ENCODE measurements around the gene TBC1D17. TPM values are rescaled to one million over a fixed set of nuclear protein-coding genes. Genes with fewer than 3 reads are reported as not detected.
A peak's percentile ranks its signal among the peaks of the same experiment; 100 is the strongest.

TBC1D17 gene
- total RNA-seq, 1 donor from 2014 or later: 36.8 TPM

DNA sequence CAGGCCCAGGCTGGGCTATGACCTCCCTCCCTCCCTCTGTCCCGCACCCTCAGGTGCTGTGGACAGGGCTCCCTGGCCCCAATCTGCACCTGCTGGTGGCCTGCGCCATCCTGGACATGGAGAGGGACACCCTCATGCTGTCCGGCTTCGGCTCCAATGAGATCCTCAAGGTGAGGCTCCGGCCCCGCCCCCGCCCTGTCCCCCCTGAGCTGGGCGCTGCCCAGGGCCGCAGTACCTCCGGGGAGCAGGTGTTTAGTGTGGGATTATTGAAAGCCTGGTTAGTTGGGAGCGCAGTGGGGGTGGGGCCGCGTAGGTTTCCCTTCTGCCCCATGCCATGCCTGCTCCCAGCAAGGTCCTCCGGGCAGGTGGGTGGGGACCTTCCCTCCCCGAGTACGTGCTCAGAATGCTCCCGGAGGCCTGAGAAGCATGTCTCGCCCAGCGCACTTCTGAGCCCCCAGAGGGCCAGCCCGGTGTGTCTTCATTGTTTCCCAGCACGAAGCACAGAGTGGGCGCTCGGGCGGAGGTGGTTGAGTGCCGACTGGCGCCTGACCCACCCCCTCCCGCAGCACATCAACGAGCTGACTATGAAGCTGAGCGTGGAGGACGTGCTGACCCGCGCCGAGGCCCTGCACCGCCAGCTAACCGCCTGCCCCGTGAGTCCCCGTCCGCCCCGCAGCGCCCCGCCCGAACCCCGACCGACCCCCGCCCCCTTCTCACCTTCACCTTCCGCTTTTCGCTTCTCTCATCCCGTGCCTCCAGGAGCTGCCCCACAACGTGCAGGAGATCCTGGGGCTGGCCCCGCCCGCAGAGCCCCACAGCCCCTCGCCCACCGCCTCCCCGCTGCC, 10.4 kb downstream of the TBC1D17 start:
- no peaks in the 10 kb centered on the region for H3K9me3 Mint-ChIP-seq (ENCODE audit: unreplicated experiment)
- H3K4me1 Mint-ChIP-seq (ENCODE audit: unreplicated experiment): no peaks in the 10 kb centered on the region
- no peak overlapping the region for H3K27ac Mint-ChIP-seq (ENCODE audit: unreplicated experiment)
- no peak for DNase-seq (ENCODE audit: low spot score)
- no peak overlapping the region for H3K4me3 Mint-ChIP-seq (ENCODE audit: unreplicated experiment)
- peaks cover 20% of the 10 kb centered on the region for H3K27me3 Mint-ChIP-seq (ENCODE audit: unreplicated experiment)
- peaks cover 25% of the 10 kb centered on the region for H3K36me3 Mint-ChIP-seq (ENCODE audit: low read depth, unreplicated experiment)
- TF ChIP-seq, protein P1, sequence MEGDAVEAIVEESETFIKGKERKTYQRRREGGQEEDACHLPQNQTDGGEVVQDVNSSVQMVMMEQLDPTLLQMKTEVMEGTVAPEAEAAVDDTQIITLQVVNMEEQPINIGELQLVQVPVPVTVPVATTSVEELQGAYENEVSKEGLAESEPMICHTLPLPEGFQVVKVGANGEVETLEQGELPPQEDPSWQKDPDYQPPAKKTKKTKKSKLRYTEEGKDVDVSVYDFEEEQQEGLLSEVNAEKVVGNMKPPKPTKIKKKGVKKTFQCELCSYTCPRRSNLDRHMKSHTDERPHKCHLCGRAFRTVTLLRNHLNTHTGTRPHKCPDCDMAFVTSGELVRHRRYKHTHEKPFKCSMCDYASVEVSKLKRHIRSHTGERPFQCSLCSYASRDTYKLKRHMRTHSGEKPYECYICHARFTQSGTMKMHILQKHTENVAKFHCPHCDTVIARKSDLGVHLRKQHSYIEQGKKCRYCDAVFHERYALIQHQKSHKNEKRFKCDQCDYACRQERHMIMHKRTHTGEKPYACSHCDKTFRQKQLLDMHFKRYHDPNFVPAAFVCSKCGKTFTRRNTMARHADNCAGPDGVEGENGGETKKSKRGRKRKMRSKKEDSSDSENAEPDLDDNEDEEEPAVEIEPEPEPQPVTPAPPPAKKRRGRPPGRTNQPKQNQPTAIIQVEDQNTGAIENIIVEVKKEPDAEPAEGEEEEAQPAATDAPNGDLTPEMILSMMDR (IDR thresholded peaks at IDR 0.05; ENCODE audit: unreplicated experiment): no peak

DNA sequence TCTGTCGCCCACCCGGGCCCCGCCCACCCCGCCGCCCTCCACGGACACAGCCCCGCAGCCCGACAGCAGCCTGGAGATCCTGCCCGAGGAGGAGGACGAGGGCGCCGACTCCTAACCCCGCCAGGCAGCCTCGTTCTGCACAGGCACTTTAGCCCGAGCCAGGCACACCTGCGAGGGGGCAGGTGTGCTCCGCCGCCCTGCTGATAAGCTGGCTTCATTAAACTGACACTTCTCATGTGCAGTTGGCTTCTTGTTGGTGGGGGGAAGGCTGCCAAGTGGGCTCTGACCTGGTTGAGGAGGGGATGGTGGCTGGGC, 11.0 kb downstream of the TBC1D17 start:
- DNase-seq (ENCODE audit: low spot score): no peak
- Mint-ChIP-seq H3K36me3 (ENCODE audit: low read depth, unreplicated experiment) (peaks cover 22% of the 10 kb centered on the region), H3K27me3 (ENCODE audit: unreplicated experiment) (peaks cover 23% of the 10 kb centered on the region), H3K9me3 (ENCODE audit: unreplicated experiment) (no peaks in the 10 kb centered on the region), H3K4me3 (ENCODE audit: unreplicated experiment) (no peak overlapping the region), H3K27ac (ENCODE audit: unreplicated experiment) (no peak overlapping the region), H3K4me1 (ENCODE audit: unreplicated experiment) (no peaks in the 10 kb centered on the region)
- TF ChIP-seq, protein P1 (IDR thresholded peaks at IDR 0.05; ENCODE audit: unreplicated experiment): no peak

DNA sequence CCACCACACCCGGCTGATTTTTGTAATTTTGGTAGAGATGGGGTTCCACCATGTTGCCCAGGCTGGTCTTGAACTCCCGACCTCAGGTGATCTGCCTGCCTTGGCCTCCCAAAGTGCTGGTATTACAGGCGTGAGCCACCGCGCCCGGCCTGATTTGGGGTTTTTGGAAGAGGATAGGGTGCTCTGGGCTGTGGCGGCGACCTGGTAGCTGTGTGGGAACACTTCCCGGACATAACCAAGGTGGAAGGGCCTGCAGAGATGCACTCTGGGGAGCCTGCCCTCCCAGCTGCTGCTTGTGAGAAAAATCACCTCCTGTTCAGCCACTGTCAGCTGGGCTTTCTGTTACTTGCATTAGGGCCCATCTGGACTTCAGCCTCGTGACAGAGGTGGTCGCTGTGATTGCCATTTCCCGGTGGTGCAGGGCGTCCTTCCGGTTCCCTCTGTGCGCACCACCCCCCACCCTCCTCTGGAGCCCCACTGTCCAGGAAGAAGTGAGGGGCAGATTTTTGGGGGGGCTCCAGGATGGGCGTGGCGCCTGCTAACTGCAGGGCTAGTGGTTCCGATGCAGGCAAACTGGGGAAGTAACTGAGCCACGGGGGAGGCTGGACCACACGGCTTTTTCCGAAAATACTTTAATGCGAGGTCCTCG, 11.7 kb downstream of the TBC1D17 start:
- no peaks in the 10 kb centered on the region for H3K4me1 Mint-ChIP-seq (ENCODE audit: unreplicated experiment)
- H3K27ac Mint-ChIP-seq (ENCODE audit: unreplicated experiment): no peak overlapping the region
- H3K4me3 Mint-ChIP-seq (ENCODE audit: unreplicated experiment): no peak overlapping the region
- H3K9me3 Mint-ChIP-seq (ENCODE audit: unreplicated experiment): no peaks in the 10 kb centered on the region
- no peak for DNase-seq (ENCODE audit: low spot score)
- H3K27me3 Mint-ChIP-seq (ENCODE audit: unreplicated experiment): peaks cover 23% of the 10 kb centered on the region
- H3K36me3 Mint-ChIP-seq (ENCODE audit: low read depth, unreplicated experiment): peaks cover 20% of the 10 kb centered on the region
- TF ChIP-seq, protein P1 (IDR thresholded peaks at IDR 0.05; ENCODE audit: unreplicated experiment): no peak

DNA sequence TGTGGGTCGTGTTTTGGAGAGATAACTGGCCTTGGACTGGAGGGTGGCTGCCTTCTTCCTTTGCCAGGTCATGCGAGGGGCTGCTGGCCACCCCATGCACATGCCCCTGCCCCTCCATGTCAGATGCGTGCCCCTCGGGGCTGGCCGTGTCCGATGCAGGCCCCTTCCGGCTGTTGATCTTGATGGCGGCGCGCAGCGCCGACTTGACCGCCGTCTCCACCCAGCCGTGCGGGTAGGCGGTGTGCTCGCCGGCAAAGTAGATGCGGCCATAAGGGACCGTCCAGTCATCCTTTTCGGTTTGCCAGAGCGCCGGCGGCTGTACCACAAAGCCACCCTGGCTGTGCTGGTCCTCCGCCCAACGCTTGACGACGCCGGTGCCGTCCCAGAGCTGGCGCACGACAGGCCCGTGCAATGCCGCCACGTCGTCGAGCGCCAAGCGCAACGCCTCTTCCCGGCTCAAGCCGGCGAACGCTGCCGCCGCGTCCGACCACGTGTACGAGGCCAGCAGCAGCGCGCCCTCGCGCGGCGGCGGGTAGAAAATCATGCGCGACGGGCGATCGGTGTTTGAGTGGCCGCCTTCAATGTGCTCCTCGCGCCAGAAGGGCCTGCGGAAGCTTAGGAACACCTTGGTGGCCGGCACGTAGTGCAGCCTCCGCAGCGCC, 12.3 kb downstream of the TBC1D17 start:
- Mint-ChIP-seq H3K4me3 (ENCODE audit: unreplicated experiment) (no peak overlapping the region), H3K27me3 (ENCODE audit: unreplicated experiment) (peaks cover 23% of the 10 kb centered on the region), H3K27ac (ENCODE audit: unreplicated experiment) (no peak overlapping the region), H3K4me1 (ENCODE audit: unreplicated experiment) (no peaks in the 10 kb centered on the region), H3K9me3 (ENCODE audit: unreplicated experiment) (no peaks in the 10 kb centered on the region), H3K36me3 (ENCODE audit: low read depth, unreplicated experiment) (peaks cover 15% of the 10 kb centered on the region)
- DNase-seq (ENCODE audit: low spot score): peak; percentile 78
- TF ChIP-seq, protein P1 (IDR thresholded peaks at IDR 0.05; ENCODE audit: unreplicated experiment): peak; percentile 82

All from endothelial cell (in vitro differentiated cells).